H1 (cell line): ENCODE data around the gene RNF183. TPM values are rescaled to one million over a fixed set of nuclear protein-coding genes. Genes with fewer than 3 reads are reported as not detected.

ENCODE experiments used
- CTCF ChIA-PET: fragments of 300-600 bp; sonication (Branson Sonifier 250); formaldehyde crosslinking; loops from one replicate; lab custom pipeline; 2021; ENCODE audit not compliant: partially characterized antibody; lab: Charles Lee
- POLR2A ChIA-PET: fragments of 300-600 bp; sonication (Branson Sonifier 250); formaldehyde crosslinking; loops from one replicate; lab custom pipeline; 2021; ENCODE audit warnings: inconsistent platforms; ENCODE audit not compliant: partially characterized antibody; lab: Charles Lee
- DNase-seq, 2 experiments: peaks; one replicate each; pipeline versions ENCODE4 v3.0.0 to v3.0.0-alpha.2; 2010 to 2022; ENCODE audit warnings: low spot score in 2 of 2, low read depth in 1 of 2, mixed read lengths in 1 of 2
- FAIRE-seq: peaks from 2 replicates; lab custom pipeline; 2011; peaks lifted over from hg19 to GRCh38; lab: Jason Lieb, UNC
- H2AFZ ChIP-seq: 2 replicates; pipeline ENCODE4 v1.8.1; 2012; ENCODE audit warnings: low read length, inconsistent platforms
- H2AK5ac ChIP-seq: 2 replicates; pipeline ENCODE4 v1.6.1; 2013; ENCODE audit warnings: low read depth, low read length
- H2BK120ac ChIP-seq: replicated peaks from 2 replicates; pipeline ENCODE3; 2013; ENCODE audit warnings: low read depth, low read length, inconsistent platforms
- H2BK12ac ChIP-seq: 2 replicates; pipeline ENCODE4 v1.6.1; 2013; ENCODE audit warnings: low read depth, low read length
- H2BK15ac ChIP-seq: 2 replicates; pipeline ENCODE4 v1.6.1; 2013; ENCODE audit warnings: low read length
- H2BK20ac ChIP-seq: 2 replicates; pipeline ENCODE4 v1.6.1; 2013; ENCODE audit warnings: low read length
- H2BK5ac ChIP-seq: 2 replicates; pipeline ENCODE4 v1.6.1; 2013; ENCODE audit warnings: low read depth, low read length
- H3K14ac ChIP-seq: 2 replicates; pipeline ENCODE4 v1.6.1; 2013; ENCODE audit warnings: inconsistent platforms; ENCODE audit not compliant: insufficient read length
- H3K18ac ChIP-seq: 2 replicates; pipeline ENCODE4 v1.6.1; 2013; ENCODE audit warnings: low read length; ENCODE audit errors: extremely low read depth
- H3K23ac ChIP-seq: 2 replicates; pipeline ENCODE4 v1.6.1; 2013; ENCODE audit warnings: inconsistent platforms; ENCODE audit not compliant: insufficient read length
- H3K23me2 ChIP-seq: 2 replicates; pipeline ENCODE4 v1.6.1; 2013; ENCODE audit warnings: low read depth, low read length
- H3K27ac ChIP-seq: 2 replicates; pipeline ENCODE4 v1.6.1; 2011; ENCODE audit warnings: low read depth, low read length, inconsistent platforms
- H3K27me3 ChIP-seq, 4 experiments: replicated peaks in 1 of 4; 1 replicate in 1 of 4; 2 replicates in 3 of 4; pipeline versions ENCODE4 v1.6.1 to v1.8.1; 2011 to 2013; ENCODE audit warnings: low read length in 3 of 4, mild to moderate bottlenecking in 3 of 4, inconsistent platforms in 2 of 4, mixed read lengths in 2 of 4, moderate library complexity in 1 of 4; ENCODE audit not compliant: control insufficient read depth in 3 of 4, insufficient read depth in 3 of 4; ENCODE audit errors: extremely low read depth in 1 of 4
- H3K36me3 ChIP-seq, 4 experiments: 2 replicates each; pipeline versions ENCODE4 v1.6.1 to v1.8.1; 2011 to 2013; ENCODE audit warnings: mild to moderate bottlenecking in 4 of 4, low read length in 3 of 4, moderate library complexity in 2 of 4, control low read depth in 1 of 4, inconsistent platforms in 1 of 4; ENCODE audit not compliant: insufficient read depth in 4 of 4, control insufficient read depth in 2 of 4
- H3K4ac ChIP-seq: replicated peaks from 2 replicates; pipeline ENCODE3; 2013; ENCODE audit warnings: low read length, low read depth, mixed read lengths, inconsistent platforms; ENCODE audit not compliant: insufficient read length
- H3K4me1 ChIP-seq, 4 experiments: replicated peaks in 1 of 4; 1 replicate in 1 of 4; 2 replicates in 3 of 4; pipeline versions ENCODE4 v1.6.1 to v1.8.1; 2011 to 2013; ENCODE audit warnings: low read length in 3 of 4, inconsistent platforms in 2 of 4, mixed read lengths in 1 of 4; ENCODE audit not compliant: insufficient read depth in 4 of 4, control insufficient read depth in 3 of 4
- H3K4me2 ChIP-seq, 2 experiments: 2 replicates each; pipeline versions ENCODE4 v1.6.1 to v1.8.1; 2011 to 2013; ENCODE audit warnings: low read depth in 2 of 2, low read length in 2 of 2, control low read depth in 1 of 2, inconsistent platforms in 1 of 2, mild to moderate bottlenecking in 1 of 2; ENCODE audit not compliant: insufficient read depth in 1 of 2
- H3K4me3 ChIP-seq, 4 experiments: fragments of 200-600, 300-600 bp in 1 of 4; sonication (generic), shearing (Covaris generic), sonication (Bioruptor Twin) in 1 of 4; 2 replicates each; pipeline versions ENCODE4 v1.5.1 to v1.8.1; 2011 to 2016; ENCODE audit warnings: low read length in 4 of 4, low read depth in 3 of 4, control low read depth in 2 of 4, inconsistent platforms in 2 of 4, mild to moderate bottlenecking in 2 of 4, mixed read lengths in 1 of 4, moderate library complexity in 1 of 4; ENCODE audit not compliant: insufficient read depth in 2 of 4; ENCODE audit errors: extremely low read depth in 1 of 4
- H3K56ac ChIP-seq: replicated peaks from 2 replicates; pipeline ENCODE3; 2013; ENCODE audit warnings: low read depth, mild to moderate bottlenecking, mixed read lengths, low read length, inconsistent platforms; ENCODE audit not compliant: insufficient read length
- H3K79me1 ChIP-seq: 2 replicates; pipeline ENCODE4 v1.6.1; 2013; ENCODE audit warnings: low read depth, low read length, control low read depth
- H3K79me2 ChIP-seq, 2 experiments: 2 replicates each; pipeline versions ENCODE4 v1.6.1 to v1.8.1; 2012 to 2013; ENCODE audit warnings: low read length in 2 of 2, mild to moderate bottlenecking in 2 of 2, inconsistent platforms in 1 of 2; ENCODE audit not compliant: insufficient read depth in 2 of 2, control insufficient read depth in 1 of 2
- H3K9ac ChIP-seq, 4 experiments: replicated peaks in 1 of 4; 1 replicate in 1 of 4; 2 replicates in 3 of 4; pipeline versions ENCODE4 v1.6.1 to v1.8.1; 2011 to 2013; ENCODE audit warnings: low read depth in 3 of 4, low read length in 3 of 4, control low read depth in 2 of 4, mild to moderate bottlenecking in 2 of 4, moderate library complexity in 2 of 4, inconsistent platforms in 1 of 4; ENCODE audit errors: extremely low read depth in 1 of 4
- H3K9me3 ChIP-seq, 2 experiments: 2 replicates each; pipeline versions ENCODE4 v1.6.1 to v1.8.1; 2012 to 2013; ENCODE audit warnings: mild to moderate bottlenecking in 2 of 2, moderate library complexity in 2 of 2, control low read depth in 1 of 2, inconsistent platforms in 1 of 2, low read depth in 1 of 2, low read length in 1 of 2, mixed read lengths in 1 of 2; ENCODE audit not compliant: insufficient read depth in 2 of 2
- H4K20me1 ChIP-seq, 2 experiments: replicated peaks in 1 of 2; 2 replicates each; pipeline versions ENCODE3 to v1.8.1; 2011 to 2013; ENCODE audit warnings: inconsistent platforms in 2 of 2, low read length in 2 of 2, mild to moderate bottlenecking in 1 of 2; ENCODE audit not compliant: insufficient read depth in 2 of 2, control insufficient read depth in 1 of 2
- H4K5ac ChIP-seq: 2 replicates; pipeline ENCODE4 v1.6.1; 2013; ENCODE audit warnings: low read length, low read depth, mixed read lengths, inconsistent platforms; ENCODE audit not compliant: insufficient read length
- H4K8ac ChIP-seq: 2 replicates; pipeline ENCODE4 v1.8.0; 2013; ENCODE audit warnings: mild to moderate bottlenecking, moderate library complexity, low read length, inconsistent platforms; ENCODE audit not compliant: insufficient read depth; ENCODE audit errors: extremely low read depth
- H4K91ac ChIP-seq: replicated peaks from 2 replicates; pipeline ENCODE3; 2013; ENCODE audit warnings: low read length, mixed read lengths, inconsistent platforms; ENCODE audit not compliant: insufficient read length
- ATF2 ChIP-seq: IDR thresholded peaks from 2 replicates; pipeline ENCODE4 v1.6.1; 2012; ENCODE audit warnings: low read length, inconsistent platforms
- CBX5 ChIP-seq: fragments of 300-800, 300-1000 bp; sonication (generic); IDR thresholded peaks from 2 replicates; pipeline ENCODE4 v1.7.1; 2016; ENCODE audit warnings: antibody characterized with exemption, low read length, low read depth
- EGR1 ChIP-seq: IDR thresholded peaks from 2 replicates; pipeline ENCODE4 v1.6.1; 2011; ENCODE audit warnings: low read depth, low read length, borderline replicate concordance
- HDAC2 ChIP-seq, 2 experiments: fragments of 300-600 bp in 1 of 2; sonication (generic) in 1 of 2; IDR thresholded peaks; 2 replicates each; pipeline ENCODE4 v1.6.1; 2011 to 2012; ENCODE audit warnings: low read depth in 2 of 2, low read length in 2 of 2, mild to moderate bottlenecking in 2 of 2, moderate library complexity in 2 of 2, borderline replicate concordance in 1 of 2, inconsistent platforms in 1 of 2
- JUND ChIP-seq: IDR thresholded peaks from 2 replicates; pipeline ENCODE4 v1.6.1; 2011; ENCODE audit warnings: mild to moderate bottlenecking, improper control_type of control experiment, low read length
- KDM4A ChIP-seq: IDR thresholded peaks from one replicate; pipeline ENCODE4 v1.7.1; 2012; ENCODE audit warnings: low read depth, mild to moderate bottlenecking, moderate library complexity, low read length, inconsistent platforms; ENCODE audit not compliant: severe bottlenecking
- TEAD4 ChIP-seq: IDR thresholded peaks from 2 replicates; pipeline ENCODE4 v1.6.1; 2012; ENCODE audit warnings: low read depth, low read length, inconsistent platforms, mixed read lengths
- WGBS, 2 experiments: shearing (Covaris generic) in 1 of 2; methylation state at CpG; one replicate each; pipeline versions ENCODE4 v1.1.6 to v1.1.7; 2013 to 2015; ENCODE audit warnings: low lambda C conversion rate in 2 of 2, mixed read lengths in 2 of 2, inconsistent platforms in 1 of 2, low coverage in 1 of 2, missing lambda C conversion rate in 1 of 2; ENCODE audit not compliant: insufficient replicate concordance in 2 of 2, insufficient coverage in 1 of 2, insufficient read length in 1 of 2; ENCODE audit errors: extremely low coverage in 1 of 2, missing lambda C conversion rate in 1 of 2; 5-methylcytosine and 5-hydroxymethylcytosine counted together
- polyA plus RNA-seq, 7 experiments: library from polyadenylated mRNA; depleted of rRNA in 3 of 7; stranded (reverse) in 5 of 7; unstranded in 2 of 7; fragments of >200 nt in 5 of 7; fragments of 200-250 nt in 2 of 7; gene quantifications; 1 replicate in 5 of 7; 2 replicates in 1 of 7; 4 replicates in 1 of 7; pipeline versions ENCODE4 v1.2.1 to v1.2.3, GENCODE V29; 2011 to 2013; ENCODE audit warnings: missing spikeins in 2 of 7, mixed read lengths in 2 of 7
- total RNA-seq: library from RNA; stranded (reverse); fragmentation: NEBNext Ultra II Directional; extraction: Animal tissue kit (Norgen Biotek cat#: 25700); gene quantifications from 2 replicates; pipeline ENCODE4 v1.2.1, GENCODE V29; 2021

Gene RNF183
- total and polyA plus RNA-seq, 2 of the 8 experiments (the other 6 are each of a cell fraction or from before 2014, with no cell fraction given): 0.15 TPM; not detected in 1

DNA sequence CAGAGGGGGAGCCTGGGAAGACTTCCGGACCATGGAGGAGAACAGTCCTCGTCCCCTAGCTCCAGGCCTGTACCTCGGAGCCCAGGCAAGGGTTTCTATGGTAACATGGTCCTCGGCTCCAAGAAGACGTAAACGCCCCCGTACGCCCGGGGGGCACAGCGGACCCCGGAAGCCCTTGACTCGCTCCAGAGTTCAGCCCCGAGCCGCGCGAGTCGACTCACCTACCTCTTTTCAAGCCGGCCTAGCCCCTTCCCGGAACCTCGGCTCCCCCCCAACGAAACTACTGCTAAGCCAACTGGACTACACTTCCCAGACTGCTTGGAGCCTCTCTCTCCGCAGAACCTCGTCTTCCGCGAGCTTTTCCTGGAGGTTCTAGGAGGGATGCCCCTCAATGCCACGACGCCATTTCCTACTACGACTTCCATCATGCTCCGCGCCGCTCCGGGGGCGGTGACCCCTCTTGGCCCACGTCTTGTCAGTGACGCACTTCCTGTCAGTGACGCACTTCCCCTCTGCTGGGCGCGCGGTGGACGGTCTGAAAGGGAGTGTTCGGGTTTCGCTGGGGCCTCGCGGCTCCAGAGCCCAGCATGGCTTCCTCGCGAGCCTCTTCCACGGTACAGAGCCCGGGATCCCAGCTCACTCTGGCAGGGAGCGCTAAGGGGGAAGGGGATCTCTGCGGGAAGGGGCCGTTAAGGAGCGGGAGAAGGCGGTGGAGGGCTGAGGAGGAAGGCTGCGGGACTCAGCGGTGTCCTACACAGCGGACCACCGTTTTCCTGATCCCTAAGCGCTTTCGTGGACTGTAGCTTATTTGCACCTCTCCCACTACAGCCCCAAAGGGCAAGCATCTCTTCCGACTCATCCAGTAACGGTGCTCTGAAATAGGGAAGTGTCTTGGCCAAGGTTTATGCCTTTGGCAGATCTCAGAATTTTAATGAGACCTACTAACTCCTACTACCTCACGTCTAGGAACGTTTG lies 27.7 kb downstream of the RNF183 start, which contains the start of the genes CDC26 and PRPF4:
TSS of gene CDC26 (minus strand) at position 416 of the 975 bp plus-strand sequence. CDS start 3,065 bp downstream, outside the sequence.
TSS of gene PRPF4 (plus strand) at position 502 of the 975 bp plus-strand sequence. CDS start at position 588, 86 bp downstream.
- peak within 1 kb of the TSS; percentile 27 for H3K4ac ChIP-seq
- no peaks in the 10 kb centered on the region for H3K27me3 ChIP-seq
- no peak within 1 kb of the TSS for H2BK20ac ChIP-seq
- peak within 1 kb of the TSS; percentile 68; the same call in 1 of the 2 replicates for H2BK12ac ChIP-seq
- peaks cover 11 to 48% (median 35%) of the 10 kb centered on the region in 4 experiments for H3K36me3 ChIP-seq
- no peak within 1 kb of the TSS for H2BK120ac ChIP-seq
- H3K9ac ChIP-seq: peak within 1 kb of the TSS; percentile 95 to 99 (median 98)
- H2AFZ ChIP-seq: peak within 1 kb of the TSS; percentile 56
- no peak within 1 kb of the TSS for H3K23ac ChIP-seq
- POLR2A ChIA-PET: interaction anchor here (0.6 to 1.9 kb wide), 18 partner anchors 9 to 327 kb away, joined by 3 to 12 read pairs (median 4); partner anchors contain the start of genes C9orf43, FKBP15, POLE3 and SLC31A1
- WGBS, 2 experiments: 1% methylated on average over 58 of the region's 63 CpGs; no CpG with 5 or more reads in 1 of the 2 experiments
- H3K23me2 ChIP-seq: peaks cover 6% of the 10 kb centered on the region
- peak within 1 kb of the TSS; percentile 63 for H4K91ac ChIP-seq
- no peaks in the 10 kb centered on the region for H4K20me1 ChIP-seq
- peak within 1 kb of the TSS; percentile 98 for H4K8ac ChIP-seq
- no peaks in the 10 kb centered on the region; the same call in 1 of the 2 replicates for H3K79me1 ChIP-seq
- H2AK5ac ChIP-seq: no peak within 1 kb of the TSS
- FAIRE-seq: peak; percentile 65
- peak within 1 kb of the TSS; percentile 25; the same call in 1 of the 2 replicates for H3K18ac ChIP-seq
- peaks cover 0 to 18% of the 10 kb centered on the region in 2 experiments; a peak in 3 of 4 replicates for H3K79me2 ChIP-seq
- peak within 1 kb of the TSS; percentile 86 for H2BK5ac ChIP-seq
- CTCF ChIA-PET: interaction anchor here (0.5 to 5.0 kb wide), 39 partner anchors 9 to 407 kb away, joined by 3 to 35 read pairs (median 4); partner anchors contain the start of genes ALAD, BSPRY, C9orf43 and FKBP15
- H3K27ac ChIP-seq: peak within 1 kb of the TSS; percentile 93
- H3K14ac ChIP-seq: no peak within 1 kb of the TSS
- H3K4me3 ChIP-seq: peak within 1 kb of the TSS; percentile 68 to 98 (median 90)
- peaks cover 0 to 4% (median 0%) of the 10 kb centered on the region in 4 experiments; a peak in 1 of 7 replicates for H3K4me1 ChIP-seq
- no peak within 1 kb of the TSS for H2BK15ac ChIP-seq
- H3K56ac ChIP-seq: peak within 1 kb of the TSS; percentile 8
- peak; percentile 89 to 92 for DNase-seq
- peak within 1 kb of the TSS; percentile 61 to 83 for H3K4me2 ChIP-seq
- peak within 1 kb of the TSS; percentile 67 for H4K5ac ChIP-seq
- no peaks in the 10 kb centered on the region for H3K9me3 ChIP-seq
- TF ChIP-seq ATF2: peak; percentile 33; the same call in 1 of the 2 replicates
- TF ChIP-seq JUND: no peak; the same call in 1 of the 2 replicates
- TF ChIP-seq HDAC2 (IDR thresholded peaks at IDR 0.05; ENCODE audit: borderline replicate concordance in 1 of 2, low read depth in 2 of 2, low read length in 2 of 2): 0 out of 4 replicates have a peak, but pooled peaks of 1 of the 2 experiments have one; percentile 51
- 0 out of 2 replicates have a peak, but pooled peaks have one; percentile 3 for TF ChIP-seq TEAD4
- peak; percentile 95; the same call in 1 of the 2 replicates for TF ChIP-seq EGR1
- TF ChIP-seq CBX5: no peak
- TF ChIP-seq KDM4A: peak; percentile 53
